PC-9 (cell line): ENCODE results near the gene RBM14. TPM values are rescaled to one million over a fixed set of nuclear protein-coding genes. Genes with fewer than 3 reads are reported as not detected.

Source experiments
- BruUV-seq: library from RNA; stranded (reverse); fragments of 400-500 nt; replicated peaks from 2 replicates; lab custom pipeline; 2021; lab: Mats Ljungman, UMichigan
- CTCF ChIA-PET: fragments of 300-600 bp; sonication (Branson Sonifier 250); formaldehyde crosslinking; loops from one replicate; lab custom pipeline; 2022; ENCODE audit warnings: antibody characterized with exemption; lab: Charles Lee
- POLR2A ChIA-PET: fragments of 300-600 bp; sonication (Branson Sonifier 250); formaldehyde crosslinking; loops from one replicate; lab custom pipeline; 2022; ENCODE audit warnings: antibody characterized with exemption; ENCODE audit not compliant: unreplicated experiment; lab: Charles Lee
- DNase-seq, 2 experiments: peaks; one replicate each; pipeline versions ENCODE4 v3.0.0 to v3.0.0-alpha.2; 2015 to 2022; ENCODE audit warnings: mixed read lengths in 1 of 2
- H2AFZ ChIP-seq: fragments of 200-600 bp; sonication (generic); 2 replicates; pipeline ENCODE4 v1.8.1; 2017; ENCODE audit warnings: antibody characterized with exemption
- H3F3A ChIP-seq: fragments of 200-600 bp; sonication (generic); 2 replicates; pipeline ENCODE4 v1.8.1; 2017; ENCODE audit warnings: antibody characterized with exemption, mild to moderate bottlenecking, low read depth; ENCODE audit not compliant: insufficient read depth
- H3K27ac ChIP-seq: fragments of 200-600 bp; sonication (generic); 2 replicates; pipeline ENCODE4 v1.6.1; 2016; ENCODE audit warnings: mixed run types
- H3K27me3 ChIP-seq: fragments of 200-600 bp; sonication (generic); 2 replicates; pipeline ENCODE4 v1.6.1; 2016; ENCODE audit warnings: low read depth, mixed run types; ENCODE audit not compliant: insufficient read depth
- H3K36me3 ChIP-seq: fragments of 200-600 bp; sonication (generic); 2 replicates; pipeline ENCODE4 v1.6.1; 2016; ENCODE audit warnings: low read depth, mixed run types
- H3K4me1 ChIP-seq: fragments of 200-600 bp; sonication (generic); replicated peaks from 2 replicates; pipeline ENCODE4 v1.6.1; 2016; ENCODE audit warnings: mixed run types; ENCODE audit not compliant: insufficient read depth
- H3K4me2 ChIP-seq: fragments of 200-600 bp; sonication (generic); 2 replicates; pipeline ENCODE4 v1.6.1; 2017; ENCODE audit warnings: mixed run types
- H3K4me3 ChIP-seq: fragments of 200-600 bp; sonication (generic); 2 replicates; pipeline ENCODE4 v1.6.1; 2016; ENCODE audit warnings: mixed run types
- H3K79me2 ChIP-seq: fragments of 200-600 bp; sonication (generic); 2 replicates; pipeline ENCODE4 v1.6.1; 2017; ENCODE audit warnings: low read depth, mixed run types
- H3K9me2 ChIP-seq: fragments of 200-600 bp; sonication (generic); 2 replicates; pipeline ENCODE4 v1.8.1; 2017; ENCODE audit warnings: mild to moderate bottlenecking; ENCODE audit not compliant: insufficient read depth
- H3K9me3 ChIP-seq: fragments of 200-600 bp; sonication (generic); 2 replicates; pipeline ENCODE4 v1.8.1; 2016; ENCODE audit warnings: low read depth; ENCODE audit not compliant: insufficient read depth
- H4K20me1 ChIP-seq: fragments of 200-600 bp; sonication (generic); 2 replicates; pipeline ENCODE4 v1.8.1; 2017; ENCODE audit not compliant: insufficient read depth
- CTCF ChIP-seq: fragments of 200-600 bp; sonication (generic); conservative IDR thresholded peaks from 2 replicates; pipeline ENCODE4 v1.6.1; 2017; ENCODE audit warnings: mixed run types, antibody characterized with exemption, mild to moderate bottlenecking, moderate library complexity
- EZH2 ChIP-seq: fragments of 200-600 bp; sonication (generic); IDR thresholded peaks from 2 replicates; pipeline ENCODE4 v1.8.0; 2017; ENCODE audit warnings: antibody characterized with exemption, low read depth
- intact Hi-C: fragments of 100-400 bp; cut with micrococcal nuclease; formaldehyde crosslinking; loops from one replicate; pipeline ENCODE4 v1.10.0; 2022; ENCODE audit not compliant: unreplicated experiment
- total RNA-seq: library from RNA; stranded (reverse); gene quantifications from 2 replicates; pipeline ENCODE4 v1.2.3, GENCODE V29; 2021

The RBM14 gene
- total RNA-seq, 1 experiment from 2014 or later, result 108 TPM

DNA sequence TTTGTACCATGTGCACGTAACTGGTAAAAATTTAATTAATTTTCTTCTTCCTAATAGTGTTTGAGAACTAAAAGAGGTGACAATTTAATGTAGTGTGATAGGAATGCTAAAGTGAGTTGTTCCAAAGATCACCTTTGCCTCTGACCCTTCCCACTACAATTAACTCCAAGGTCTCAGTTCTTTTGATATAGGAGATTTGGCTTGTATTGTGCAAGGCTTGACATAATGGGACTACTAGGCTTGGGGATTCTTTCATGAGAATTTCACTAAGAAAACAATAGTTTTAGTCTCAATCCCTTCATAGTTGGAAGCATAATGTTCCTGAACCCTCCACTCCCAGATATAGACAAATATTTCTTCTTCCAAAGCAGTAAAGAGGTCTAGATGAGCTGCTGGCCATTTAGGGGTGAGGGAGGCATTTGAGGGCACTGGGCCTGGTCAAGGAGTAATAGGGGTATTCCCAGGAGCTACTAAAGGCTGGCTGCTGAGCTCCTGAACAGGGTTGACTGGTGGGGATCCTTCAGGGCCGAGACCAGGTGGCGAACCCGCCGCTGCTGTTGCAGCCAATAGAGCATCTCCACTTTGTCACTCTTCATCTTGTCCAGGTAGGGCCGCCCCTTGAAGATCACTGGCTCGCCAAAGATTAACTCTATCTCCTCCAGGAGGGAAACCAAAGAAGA, 26.3 kb upstream of the RBM14 start:
- intact Hi-C loops, result no loop called here
- H3K9me2 ChIP-seq, result no peaks in the 10 kb centered on the region
- TF ChIP-seq CTCF (no peak), EZH2 (no peak)
- H3F3A ChIP-seq, result peaks cover 12% of the 10 kb centered on the region
- H3K4me2 ChIP-seq, result no peak overlapping the region
- no peak overlapping the region for H3K27ac ChIP-seq
- H4K20me1 ChIP-seq, result no peaks in the 10 kb centered on the region
- H3K36me3 ChIP-seq, result no peaks in the 10 kb centered on the region
- H3K4me3 ChIP-seq, result no peak overlapping the region
- H3K79me2 ChIP-seq, result peaks cover 18% of the 10 kb centered on the region
- H2AFZ ChIP-seq, result no peak overlapping the region
- no TSS peak for BruUV-seq
- no peaks in the 10 kb centered on the region for H3K9me3 ChIP-seq
- DNase-seq, result no peak
- peaks cover 16% of the 10 kb centered on the region for H3K4me1 ChIP-seq
- POLR2A ChIA-PET, result no interaction called here
- CTCF ChIA-PET, result no interaction called here
- H3K27me3 ChIP-seq, result 0 out of 2 replicates have a peak, but pooled peaks cover 5% of the 10 kb centered on the region

DNA sequence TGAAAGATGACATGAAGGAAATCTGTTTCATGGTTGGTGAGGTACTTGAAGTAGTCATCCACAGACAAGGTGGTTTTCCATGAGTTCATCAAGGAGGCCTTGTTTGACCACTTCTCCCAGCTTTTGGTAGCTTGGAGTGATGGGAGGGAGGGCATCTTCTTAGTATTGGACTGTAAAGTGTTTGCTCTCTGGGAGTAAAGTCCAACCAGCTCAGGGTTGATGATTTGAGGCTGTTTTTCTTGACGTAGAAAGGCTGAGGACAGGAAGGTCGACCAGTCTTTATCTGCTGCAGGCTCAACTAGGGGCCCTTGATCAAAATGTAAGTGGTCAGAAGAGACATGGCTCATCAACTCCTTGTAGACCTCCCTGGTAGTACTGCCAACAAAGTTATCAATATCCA, 25.3 kb upstream of the RBM14 start:
- Histone ChIP-seq H3K9me2 (no peaks in the 10 kb centered on the region), H4K20me1 (no peaks in the 10 kb centered on the region), H3K4me1 (peaks cover 16% of the 10 kb centered on the region), H3K36me3 (no peaks in the 10 kb centered on the region), H3F3A (peaks cover 8% of the 10 kb centered on the region), H3K27ac (no peak overlapping the region), H3K27me3 (no peaks in the 10 kb centered on the region), H3K9me3 (no peaks in the 10 kb centered on the region), H2AFZ (no peak overlapping the region), H3K4me2 (no peak overlapping the region), H3K79me2 (peaks cover 18% of the 10 kb centered on the region), H3K4me3 (no peak overlapping the region)
- BruUV-seq, result no TSS peak
- no peak for DNase-seq
- TF ChIP-seq EZH2 (no peak), CTCF (no peak)
- ChIA-PET CTCF (no interaction called here), POLR2A (no interaction called here)
- intact Hi-C loops, result no loop called here

DNA sequence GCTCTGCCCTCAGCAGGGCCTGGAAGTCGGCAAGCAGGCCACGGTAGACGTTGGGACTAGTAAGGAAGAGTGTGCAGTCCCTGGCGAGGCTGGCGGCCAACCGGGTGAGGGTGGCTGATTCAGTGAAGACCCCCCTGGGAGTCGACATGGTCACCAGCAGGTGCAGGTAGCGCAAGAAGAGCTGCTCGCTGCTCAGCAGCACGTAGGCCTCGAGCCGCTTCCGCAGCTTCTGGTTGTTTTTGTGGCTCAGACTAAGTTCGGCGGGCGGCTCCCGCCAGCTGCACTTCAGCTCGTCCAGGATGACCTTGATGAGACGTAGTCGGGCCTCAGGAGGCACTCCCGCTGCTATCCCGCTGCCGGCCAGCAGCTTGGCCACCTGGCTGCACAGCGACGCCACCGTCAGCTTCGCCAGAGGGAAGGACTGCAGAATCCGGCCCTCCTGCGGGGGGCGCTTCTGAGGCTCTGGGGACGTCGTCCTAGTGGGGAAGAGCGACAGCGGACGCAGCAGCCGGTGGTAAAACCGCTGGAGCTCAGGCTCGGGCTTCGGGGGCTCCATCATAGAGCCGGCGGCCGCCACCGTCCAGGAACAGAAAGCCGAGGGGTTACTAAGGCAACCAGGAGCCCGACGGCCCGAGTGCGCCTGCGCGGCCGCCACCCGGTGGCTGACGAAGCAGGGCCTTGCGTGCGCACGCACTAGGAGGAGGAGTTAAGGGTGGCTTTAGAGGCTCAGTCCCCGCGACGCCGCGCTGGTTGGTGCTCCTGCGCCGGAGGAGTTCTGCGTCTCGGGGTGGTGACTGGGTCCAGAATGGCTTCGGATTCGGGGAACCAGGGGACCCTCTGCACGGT, 23.8 kb upstream of the RBM14 start, which contains the start of the genes CCDC87 and CCS:
Gene CCDC87, minus strand, starts transcription at position 607 of the 846 bp plus-strand sequence. Its CDS starts 48 bp downstream, at position 559.
Gene CCS, plus strand, starts transcription at position 729 of the 846 bp plus-strand sequence. Its CDS starts 77 bp downstream, at position 806.
- Histone ChIP-seq H3K27me3 (no peaks in the 10 kb centered on the region), H3K79me2 (peaks cover 18% of the 10 kb centered on the region), H3K9me3 (no peaks in the 10 kb centered on the region), H3K36me3 (no peaks in the 10 kb centered on the region), H3F3A (peaks cover 6% of the 10 kb centered on the region; the same call in 1 of the 2 replicates), H4K20me1 (no peaks in the 10 kb centered on the region), H3K4me1 (peaks cover 16% of the 10 kb centered on the region), H3K27ac (no peak within 1 kb of the TSS), H2AFZ (peak within 1 kb of the TSS; percentile 97), H3K9me2 (no peaks in the 10 kb centered on the region), H3K4me2 (peak within 1 kb of the TSS; percentile 94), H3K4me3 (peak within 1 kb of the TSS; percentile 90)
- ChIA-PET CTCF (interaction anchor here (0.6 to 1.0 kb wide), 2 partner anchors 86 to 175 kb away, joined by 4 to 5 read pairs; no protein-coding TSS in a partner anchor), POLR2A (interaction anchor here (0.7 to 0.8 kb wide), 2 partner anchors 23 to 704 kb away, joined by 4 to 9 read pairs; no protein-coding TSS in a partner anchor)
- TF ChIP-seq EZH2, result no peak
- peak; percentile 80 for TF ChIP-seq CTCF
- no TSS peak for BruUV-seq
- intact Hi-C loops, result loop anchor here (2.0 kb wide), 1 partner anchor 24 kb away; the partner anchor contains the start of gene RBM14
- DNase-seq, result peak; percentile 90 to 97
